ENCODE measurements around the gene SLC30A5.
"Not testable (repeated sequence)": the region's sequence is repeated elsewhere in the genome, so short reads cannot be mapped to it uniquely, and the experiment has no call there.

The SLC30A5 gene

GRCh38 chr5:69105996-69106906 lies 12.4 kb downstream of the SLC30A5 start:
- DNase-seq = no peak

GRCh38 chr5:69108367-69108766 lies 14.6 kb downstream of the SLC30A5 start:
- DNase-seq = not testable (repeated sequence)

GRCh38 chr5:69113851-69114250 lies 20.0 kb downstream of the SLC30A5 start:
- DNase-seq = no peak

- DNase-seq = no peak
These were observed 21.7 kb downstream of the SLC30A5 start for GRCh38 chr5:69115526-69115925.

GRCh38 chr5:69129413-69129812 lies 35.6 kb downstream of the SLC30A5 start:
- DNase-seq = no peak

GRCh38 chr5:69130241-69130640 lies 36.4 kb downstream of the SLC30A5 start:
- no peak for DNase-seq

GRCh38 chr5:69131304-69131703 lies 37.5 kb downstream of the SLC30A5 start:
- DNase-seq = no peak

- no peak for DNase-seq
These were observed 40.3 kb downstream of the SLC30A5 start for GRCh38 chr5:69134126-69134525.

- no peak for DNase-seq
These were observed 42.5 kb downstream of the SLC30A5 start for GRCh38 chr5:69136293-69136692.

- not testable (repeated sequence) for DNase-seq
These were observed 43.4 kb downstream of the SLC30A5 start for GRCh38 chr5:69137208-69137607.

- no peak for DNase-seq
These were observed 44.0 kb downstream of the SLC30A5 start for GRCh38 chr5:69137807-69138206.

GRCh38 chr5:69138766-69139165 lies 45.0 kb downstream of the SLC30A5 start:
- no peak for DNase-seq

GRCh38 chr5:69140239-69140638 lies 46.4 kb downstream of the SLC30A5 start:
- DNase-seq = not testable (repeated sequence)

GRCh38 chr5:69140827-69141226 lies 47.0 kb downstream of the SLC30A5 start:
- DNase-seq = no peak

GRCh38 chr5:69148576-69148975 lies 54.8 kb downstream of the SLC30A5 start:
- DNase-seq = not testable (repeated sequence)

- DNase-seq = no peak
These were observed 55.3 kb downstream of the SLC30A5 start for GRCh38 chr5:69148981-69149675.

- no peak for DNase-seq
These were observed 55.8 kb downstream of the SLC30A5 start for GRCh38 chr5:69149676-69150010.

GRCh38 chr5:69152731-69153130 lies 58.9 kb downstream of the SLC30A5 start:
- no peak for DNase-seq

- DNase-seq = no peak
These were observed 62.6 kb downstream of the SLC30A5 start for GRCh38 chr5:69156456-69156855.

- no peak for DNase-seq
These were observed 64.2 kb downstream of the SLC30A5 start for GRCh38 chr5:69158039-69158438.

GRCh38 chr5:69160651-69161050 lies 66.8 kb downstream of the SLC30A5 start:
- no peak for DNase-seq

GRCh38 chr5:69166686-69167492 lies 73.1 kb downstream of the SLC30A5 start, which contains the start of gene CCNB1:
Gene CCNB1 (plus strand): TSS chr5:69167150. CDS start chr5:69167263, 113 bp downstream.
- DNase-seq = peak; percentile 45

GRCh38 chr5:69167493-69167855 lies 73.7 kb downstream of the SLC30A5 start:
- DNase-seq = no peak
